A549 (cell line): Measurements from ENCODE around the gene GMCL2. TPM values are rescaled to one million over a fixed set of nuclear protein-coding genes. Genes with fewer than 3 reads are reported as not detected.

Experiments used
- ATAC-seq, 2 experiments: fragments of 200-7000 bp in 1 of 2; fragments of >200 bp in 1 of 2; cut with Nextera tagmentation in 1 of 2; cut with Tn5 transposase in 1 of 2; 3 replicates each; pipeline versions ENCODE4 v1.8.0 to v1.9.1; 2018 to 2020; ENCODE audit warnings: mild to moderate bottlenecking in 1 of 2, moderate library complexity in 1 of 2
- CTCF ChIA-PET: fragments of 300-600 bp; sonication (Branson Sonifier 250); formaldehyde crosslinking; extraction: SDS; loops from one replicate; lab custom pipeline; 2021; ENCODE audit warnings: antibody characterized with exemption, inconsistent platforms; lab: Yijun Ruan, JAX
- POLR2A ChIA-PET: fragments of 350-600 bp; formaldehyde crosslinking; extraction: SDS; loops from one replicate; lab custom pipeline; 2021; ENCODE audit warnings: antibody characterized with exemption, inconsistent platforms; lab: Yijun Ruan, JAX
- DNase-seq, 2 experiments: peaks; one replicate each; pipeline versions ENCODE4 v3.0.0 to v3.0.0-alpha.2; 2011 to 2016; ENCODE audit warnings: low read depth in 1 of 2, low spot score in 1 of 2
- FAIRE-seq: peaks from 2 replicates; lab custom pipeline; 2011; peaks lifted over from hg19 to GRCh38; lab: Jason Lieb, UNC
- H3K27ac ChIP-seq, 2 experiments: fragments of >200 bp; sonication (Bioruptor Twin); formaldehyde crosslinking; 3 replicates each; pipeline ENCODE4 v1.5.1; 2016 to 2017
- H3K4me1 ChIP-seq: fragments of >200 bp; sonication (Bioruptor Twin); formaldehyde crosslinking; 3 replicates; pipeline ENCODE4 v1.6.1; 2016
- H3K4me2 ChIP-seq: fragments of >200 bp; sonication (Bioruptor Twin); formaldehyde crosslinking; 3 replicates; pipeline ENCODE4 v1.6.1; 2016
- H3K4me3 ChIP-seq: fragments of >200 bp; sonication (Bioruptor Twin); formaldehyde crosslinking; 3 replicates; pipeline ENCODE4 v1.5.1; 2016
- H3K9me3 ChIP-seq: fragments of >200 bp; sonication (Bioruptor Twin); formaldehyde crosslinking; 3 replicates; pipeline ENCODE4 v1.6.1; 2016
- BHLHE40 ChIP-seq: IDR thresholded peaks from 2 replicates; pipeline ENCODE4 v1.6.1; 2012; ENCODE audit warnings: low read depth, low read length, inconsistent platforms
- CBX2 ChIP-seq: fragments of 200-600 bp; sonication (generic); IDR thresholded peaks from 2 replicates; pipeline ENCODE4 v1.6.1; 2016; ENCODE audit warnings: low read depth, mild to moderate bottlenecking, borderline replicate concordance
- ESRRA ChIP-seq: fragments of 150-350 bp; IDR thresholded peaks from 2 replicates; pipeline ENCODE4 v1.6.1; 2014; ENCODE audit warnings: mild to moderate bottlenecking, low read length, borderline replicate concordance
- FOSB ChIP-seq: fragments of 250-450 bp; sonication (Bioruptor Pico); IDR thresholded peaks from 2 replicates; pipeline ENCODE4 v1.5.0; 2020; ENCODE audit warnings: mild to moderate bottlenecking, moderate library complexity
- HOXA7 ChIP-seq: fragments of 250-450 bp; sonication (Bioruptor Pico); IDR thresholded peaks from 2 replicates; pipeline ENCODE4 v1.5.0; 2020; ENCODE audit warnings: mild to moderate bottlenecking, moderate library complexity
- HOXB13 ChIP-seq: fragments of 250-450 bp; sonication (Bioruptor Pico); IDR thresholded peaks from 2 replicates; pipeline ENCODE4 v1.5.0; 2020; ENCODE audit warnings: low read depth, mild to moderate bottlenecking, moderate library complexity
- HOXB5 ChIP-seq: fragments of 250-450 bp; sonication (Bioruptor Pico); IDR thresholded peaks from 2 replicates; pipeline ENCODE4 v1.5.0; 2020; ENCODE audit warnings: mild to moderate bottlenecking, moderate library complexity
- KDM1A ChIP-seq: fragments of 200-600 bp; sonication (generic); IDR thresholded peaks from 2 replicates; pipeline ENCODE4 v1.6.1; 2016; ENCODE audit warnings: low read depth, mild to moderate bottlenecking
- MAX ChIP-seq: IDR thresholded peaks from 2 replicates; pipeline ENCODE4 v1.6.1; 2012
- PHF8 ChIP-seq: fragments of 200-600 bp; sonication (generic); IDR thresholded peaks from 2 replicates; pipeline ENCODE4 v1.6.1; 2016; ENCODE audit warnings: low read depth, mild to moderate bottlenecking, antibody characterized with exemption, moderate library complexity, borderline replicate concordance
- POLR2AphosphoS2 ChIP-seq: conservative IDR thresholded peaks from 2 replicates; pipeline ENCODE4 v1.6.1; 2012; ENCODE audit warnings: low read length, improper control_type of control experiment, inconsistent platforms
- RAD21 ChIP-seq, 2 experiments: fragments of >200 bp in 1 of 2; sonication (Bioruptor Twin) in 1 of 2; formaldehyde crosslinking in 1 of 2; IDR thresholded peaks in 1 of 2; conservative IDR thresholded peaks in 1 of 2; 2 replicates in 1 of 2; 3 replicates in 1 of 2; pipeline ENCODE4 v1.6.1; 2012 to 2018; ENCODE audit warnings: inconsistent platforms in 1 of 2
- RCOR1 ChIP-seq: fragments of 150-350 bp; IDR thresholded peaks from 2 replicates; pipeline ENCODE4 v1.6.1; 2014; ENCODE audit warnings: antibody characterized with exemption, low read length, low read depth
- REST ChIP-seq: fragments of 200-600 bp; sonication (generic); IDR thresholded peaks from 2 replicates; pipeline ENCODE4 v1.6.1; 2016; ENCODE audit warnings: antibody characterized with exemption, mild to moderate bottlenecking, moderate library complexity
- RFX5 ChIP-seq: fragments of 450-650 bp; IDR thresholded peaks from 2 replicates; pipeline ENCODE4 v1.7.1; 2014; ENCODE audit warnings: antibody characterized with exemption, mild to moderate bottlenecking, moderate library complexity
- WGBS: methylation state at CpG from one replicate; pipeline ENCODE4 v1.1.6; 2017; ENCODE audit errors: missing lambda C conversion rate; 5-methylcytosine and 5-hydroxymethylcytosine counted together
- polyA plus RNA-seq, 4 experiments: library from polyadenylated mRNA; depleted of rRNA in 3 of 4; stranded (reverse); fragments of >200 nt; fragmentation: RNase III in 1 of 4; extraction: RNeasy Plus Mini Kit Qiagen cat#74134 plus additional on column Dnase treatment in 1 of 4; gene quantifications; 2 replicates in 3 of 4; 3 replicates in 1 of 4; pipeline ENCODE4 v1.2.3, GENCODE V29; 2011 to 2017
- TF ChIP-seq, protein P1 (sequence below): fragments of 250-450 bp; sonication (Bioruptor Pico); IDR thresholded peaks from 2 replicates; pipeline ENCODE4 v1.5.0; 2020; ENCODE audit warnings: low read depth, mild to moderate bottlenecking, moderate library complexity
- TF ChIP-seq, protein P2 (sequence below): fragments of 150-350 bp; IDR thresholded peaks from 2 replicates; pipeline ENCODE4 v1.6.1; 2014; ENCODE audit warnings: low read depth, mild to moderate bottlenecking, low read length

GMCL2 gene
- polyA plus RNA-seq, 2 of the 4 experiments (the other 2 are of a cell fraction) = not detected

DNA sequence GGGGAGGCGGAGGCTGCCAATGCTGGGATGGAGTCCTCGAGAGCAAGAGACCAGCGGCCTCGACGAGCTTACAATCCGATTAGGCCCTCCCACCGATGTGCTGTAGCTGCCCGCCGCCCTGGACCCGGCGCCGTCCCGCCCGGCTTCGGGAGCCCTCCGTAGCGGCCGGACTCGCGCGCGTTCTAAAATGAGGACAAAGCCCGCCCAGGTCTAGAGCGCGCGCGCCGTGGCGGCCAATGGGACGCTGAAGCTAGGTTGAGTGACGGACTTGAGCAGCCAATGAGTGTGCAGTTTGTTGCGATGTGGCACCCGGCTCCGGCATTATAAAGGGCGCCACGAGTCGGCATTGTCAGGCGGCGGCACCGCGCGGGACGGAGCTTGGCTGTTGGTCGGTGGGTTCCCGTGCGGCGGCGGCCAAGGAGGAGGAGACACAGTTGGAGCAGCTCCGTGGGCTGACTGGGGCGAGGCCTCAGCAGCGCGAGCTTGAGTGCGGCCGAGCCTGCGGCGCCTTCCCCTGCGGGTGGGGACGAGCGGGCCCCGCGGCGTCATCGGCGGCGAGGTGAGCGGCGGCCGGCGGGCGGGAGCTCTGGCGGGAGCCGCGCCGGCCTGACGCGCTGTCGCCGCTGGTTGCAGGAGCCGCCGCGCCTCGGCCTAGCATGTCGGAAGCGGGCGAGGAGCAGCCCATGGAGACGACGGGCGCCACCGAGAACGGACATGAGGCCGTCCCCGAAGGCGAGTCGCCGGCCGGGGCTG is 17.2 kb upstream of the GMCL2 start, which contains the start of gene HNRNPAB (continued):
- TF ChIP-seq POLR2AphosphoS2 = no peak; the same call in 1 of the 2 replicates
- TF ChIP-seq BHLHE40 = no peak

GRCh38 chr5:178203670-178204181 is 16.6 kb upstream of the GMCL2 start:
- Histone ChIP-seq H3K9me3 (no peaks in the 10 kb centered on the region), H3K4me3 (peak overlapping the region; percentile 96), H3K4me2 (peak overlapping the region; percentile 79), H3K4me1 (peaks cover 30% of the 10 kb centered on the region), H3K27ac (peak overlapping the region; percentile 81 to 94)
- FAIRE-seq (no peak), ATAC-seq (peak; percentile 36 to 47), DNase-seq (no peak)
- WGBS = 30% methylated on average over 30 of the region's 30 CpGs
- CTCF ChIA-PET = interaction anchor here (0.6 to 1.3 kb wide), 3 partner anchors 12 to 128 kb away, joined by 3 to 4 read pairs (median 4); no protein-coding TSS in a partner anchor
- TF ChIP-seq HOXB13 (CRISPR knock-in tag) = no peak
- no peak for TF ChIP-seq RAD21 (conservative IDR thresholded peaks at IDR 0.05 in 1 of 2, IDR thresholded peaks at IDR 0.05 in 1 of 2)
- no peak for TF ChIP-seq FOSB (CRISPR knock-in tag)
- no peak for TF ChIP-seq HOXA7
- POLR2A ChIA-PET = interaction anchor here (0.6 to 1.5 kb wide), 16 partner anchors 8 to 1660 kb away, joined by 3 to 18 read pairs (median 4); partner anchors contain the start of genes HNRNPH1, NHP2, PHYKPL and RUFY1

GRCh38 chr5:178202541-178202940 is 15.4 kb upstream of the GMCL2 start:
- WGBS = 93% methylated on average over 10 of the region's 10 CpGs
- H3K4me1 ChIP-seq = peaks cover 21% of the 10 kb centered on the region
- no peak overlapping the region for H3K4me3 ChIP-seq
- no peak for FAIRE-seq
- no peak overlapping the region for H3K4me2 ChIP-seq
- DNase-seq = no peak
- ChIA-PET CTCF (interaction anchor here (0.7 kb wide), 1 partner anchor 127 kb away, joined by 3 read pairs; no protein-coding TSS in a partner anchor), POLR2A (no interaction called here)
- no peak for ATAC-seq
- no peak overlapping the region for H3K27ac ChIP-seq
- H3K9me3 ChIP-seq = no peaks in the 10 kb centered on the region
- TF ChIP-seq ESRRA (no peak), HOXB13 (CRISPR knock-in tag) (no peak), REST (no peak), KDM1A (no peak), RCOR1 (no peak), HOXB5 (CRISPR knock-in tag) (no peak), RFX5 (no peak), CBX2 (no peak), MAX (no peak), PHF8 (no peak)
- TF ChIP-seq, protein P1, sequence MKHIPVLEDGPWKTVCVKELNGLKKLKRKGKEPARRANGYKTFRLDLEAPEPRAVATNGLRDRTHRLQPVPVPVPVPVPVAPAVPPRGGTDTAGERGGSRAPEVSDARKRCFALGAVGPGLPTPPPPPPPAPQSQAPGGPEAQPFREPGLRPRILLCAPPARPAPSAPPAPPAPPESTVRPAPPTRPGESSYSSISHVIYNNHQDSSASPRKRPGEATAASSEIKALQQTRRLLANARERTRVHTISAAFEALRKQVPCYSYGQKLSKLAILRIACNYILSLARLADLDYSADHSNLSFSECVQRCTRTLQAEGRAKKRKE (CRISPR knock-in tag) = no peak
- TF ChIP-seq, protein P2, sequence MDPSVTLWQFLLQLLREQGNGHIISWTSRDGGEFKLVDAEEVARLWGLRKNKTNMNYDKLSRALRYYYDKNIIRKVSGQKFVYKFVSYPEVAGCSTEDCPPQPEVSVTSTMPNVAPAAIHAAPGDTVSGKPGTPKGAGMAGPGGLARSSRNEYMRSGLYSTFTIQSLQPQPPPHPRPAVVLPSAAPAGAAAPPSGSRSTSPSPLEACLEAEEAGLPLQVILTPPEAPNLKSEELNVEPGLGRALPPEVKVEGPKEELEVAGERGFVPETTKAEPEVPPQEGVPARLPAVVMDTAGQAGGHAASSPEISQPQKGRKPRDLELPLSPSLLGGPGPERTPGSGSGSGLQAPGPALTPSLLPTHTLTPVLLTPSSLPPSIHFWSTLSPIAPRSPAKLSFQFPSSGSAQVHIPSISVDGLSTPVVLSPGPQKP = no peak
